ENCODE measurements around the gene C1GALT1C1L.

DNA sequence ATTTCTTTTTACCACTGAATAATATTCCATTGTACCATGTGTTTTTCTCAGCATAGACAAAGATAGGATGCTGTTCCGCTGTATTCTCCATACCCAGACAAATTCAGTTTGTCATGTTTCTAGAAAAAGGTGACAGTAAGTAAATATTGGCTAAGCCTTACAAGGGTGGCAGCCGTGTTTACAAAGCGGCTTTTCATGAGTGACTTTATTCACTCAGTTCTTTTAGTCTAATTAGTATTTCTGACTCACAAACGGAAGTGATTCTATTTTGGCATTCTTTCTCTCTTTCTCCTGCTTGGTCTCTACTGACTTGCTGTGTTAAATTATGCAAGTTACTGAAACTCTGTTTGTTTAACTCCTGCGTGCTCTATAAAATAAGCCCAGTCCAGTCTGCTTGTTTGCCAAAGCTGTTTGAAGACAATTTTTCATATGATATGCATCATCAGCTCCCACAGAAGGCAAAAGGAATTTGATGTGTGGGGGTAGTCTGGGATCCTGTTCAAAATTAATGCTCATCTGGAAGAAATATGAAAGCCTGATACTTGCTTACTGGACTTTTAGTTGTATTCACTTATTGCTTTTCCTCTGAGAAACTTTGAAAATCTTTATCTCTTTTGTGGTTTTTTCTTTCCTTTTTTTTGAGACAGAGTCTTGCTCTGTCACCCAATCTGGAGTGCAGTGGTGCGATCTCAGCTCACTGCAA lies 41.5 kb downstream of the C1GALT1C1L start:
- TF ChIP-seq, protein P1, sequence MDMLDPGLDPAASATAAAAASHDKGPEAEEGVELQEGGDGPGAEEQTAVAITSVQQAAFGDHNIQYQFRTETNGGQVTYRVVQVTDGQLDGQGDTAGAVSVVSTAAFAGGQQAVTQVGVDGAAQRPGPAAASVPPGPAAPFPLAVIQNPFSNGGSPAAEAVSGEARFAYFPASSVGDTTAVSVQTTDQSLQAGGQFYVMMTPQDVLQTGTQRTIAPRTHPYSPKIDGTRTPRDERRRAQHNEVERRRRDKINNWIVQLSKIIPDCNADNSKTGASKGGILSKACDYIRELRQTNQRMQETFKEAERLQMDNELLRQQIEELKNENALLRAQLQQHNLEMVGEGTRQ (IDR thresholded peaks at IDR 0.05): no peak
- TF ChIP-seq HOXA7 (CRISPR knock-in tag; IDR thresholded peaks at IDR 0.05) (no peak), SREBF2 (IDR thresholded peaks at IDR 0.05) (no peak), KDM5A (IDR thresholded peaks at IDR 0.05) (no peak), CEBPB (IDR thresholded peaks at IDR 0.05) (peak; percentile 92 to 93), ESRRA (IDR thresholded peaks at IDR 0.05; ENCODE audit: borderline replicate concordance, low read length) (no peak), SMC3 (IDR thresholded peaks at IDR 0.05) (peak; percentile 46; the same call in 1 of the 3 replicates), CBX8 (IDR thresholded peaks at IDR 0.05) (no peak), NPAS2 (CRISPR knock-in tag; IDR thresholded peaks at IDR 0.05; ENCODE audit: borderline replicate concordance) (no peak)
- TF ChIP-seq, protein P2, sequence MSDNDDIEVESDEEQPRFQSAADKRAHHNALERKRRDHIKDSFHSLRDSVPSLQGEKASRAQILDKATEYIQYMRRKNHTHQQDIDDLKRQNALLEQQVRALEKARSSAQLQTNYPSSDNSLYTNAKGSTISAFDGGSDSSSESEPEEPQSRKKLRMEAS (IDR thresholded peaks at IDR 0.05): peak; percentile 50
- TF ChIP-seq, protein P3, sequence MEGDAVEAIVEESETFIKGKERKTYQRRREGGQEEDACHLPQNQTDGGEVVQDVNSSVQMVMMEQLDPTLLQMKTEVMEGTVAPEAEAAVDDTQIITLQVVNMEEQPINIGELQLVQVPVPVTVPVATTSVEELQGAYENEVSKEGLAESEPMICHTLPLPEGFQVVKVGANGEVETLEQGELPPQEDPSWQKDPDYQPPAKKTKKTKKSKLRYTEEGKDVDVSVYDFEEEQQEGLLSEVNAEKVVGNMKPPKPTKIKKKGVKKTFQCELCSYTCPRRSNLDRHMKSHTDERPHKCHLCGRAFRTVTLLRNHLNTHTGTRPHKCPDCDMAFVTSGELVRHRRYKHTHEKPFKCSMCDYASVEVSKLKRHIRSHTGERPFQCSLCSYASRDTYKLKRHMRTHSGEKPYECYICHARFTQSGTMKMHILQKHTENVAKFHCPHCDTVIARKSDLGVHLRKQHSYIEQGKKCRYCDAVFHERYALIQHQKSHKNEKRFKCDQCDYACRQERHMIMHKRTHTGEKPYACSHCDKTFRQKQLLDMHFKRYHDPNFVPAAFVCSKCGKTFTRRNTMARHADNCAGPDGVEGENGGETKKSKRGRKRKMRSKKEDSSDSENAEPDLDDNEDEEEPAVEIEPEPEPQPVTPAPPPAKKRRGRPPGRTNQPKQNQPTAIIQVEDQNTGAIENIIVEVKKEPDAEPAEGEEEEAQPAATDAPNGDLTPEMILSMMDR (IDR thresholded peaks at IDR 0.05): no peak
- TF ChIP-seq, protein P4, sequence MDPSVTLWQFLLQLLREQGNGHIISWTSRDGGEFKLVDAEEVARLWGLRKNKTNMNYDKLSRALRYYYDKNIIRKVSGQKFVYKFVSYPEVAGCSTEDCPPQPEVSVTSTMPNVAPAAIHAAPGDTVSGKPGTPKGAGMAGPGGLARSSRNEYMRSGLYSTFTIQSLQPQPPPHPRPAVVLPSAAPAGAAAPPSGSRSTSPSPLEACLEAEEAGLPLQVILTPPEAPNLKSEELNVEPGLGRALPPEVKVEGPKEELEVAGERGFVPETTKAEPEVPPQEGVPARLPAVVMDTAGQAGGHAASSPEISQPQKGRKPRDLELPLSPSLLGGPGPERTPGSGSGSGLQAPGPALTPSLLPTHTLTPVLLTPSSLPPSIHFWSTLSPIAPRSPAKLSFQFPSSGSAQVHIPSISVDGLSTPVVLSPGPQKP (IDR thresholded peaks at IDR 0.05; ENCODE audit: low read depth, low read length): no peak
- TF ChIP-seq, protein P5, sequence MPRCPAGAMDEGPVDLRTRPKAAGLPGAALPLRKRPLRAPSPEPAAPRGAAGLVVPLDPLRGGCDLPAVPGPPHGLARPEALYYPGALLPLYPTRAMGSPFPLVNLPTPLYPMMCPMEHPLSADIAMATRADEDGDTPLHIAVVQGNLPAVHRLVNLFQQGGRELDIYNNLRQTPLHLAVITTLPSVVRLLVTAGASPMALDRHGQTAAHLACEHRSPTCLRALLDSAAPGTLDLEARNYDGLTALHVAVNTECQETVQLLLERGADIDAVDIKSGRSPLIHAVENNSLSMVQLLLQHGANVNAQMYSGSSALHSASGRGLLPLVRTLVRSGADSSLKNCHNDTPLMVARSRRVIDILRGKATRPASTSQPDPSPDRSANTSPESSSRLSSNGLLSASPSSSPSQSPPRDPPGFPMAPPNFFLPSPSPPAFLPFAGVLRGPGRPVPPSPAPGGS (IDR thresholded peaks at IDR 0.05): peak; percentile 97; the same call in 2 of the 3 replicates
- TF ChIP-seq, protein P6, sequence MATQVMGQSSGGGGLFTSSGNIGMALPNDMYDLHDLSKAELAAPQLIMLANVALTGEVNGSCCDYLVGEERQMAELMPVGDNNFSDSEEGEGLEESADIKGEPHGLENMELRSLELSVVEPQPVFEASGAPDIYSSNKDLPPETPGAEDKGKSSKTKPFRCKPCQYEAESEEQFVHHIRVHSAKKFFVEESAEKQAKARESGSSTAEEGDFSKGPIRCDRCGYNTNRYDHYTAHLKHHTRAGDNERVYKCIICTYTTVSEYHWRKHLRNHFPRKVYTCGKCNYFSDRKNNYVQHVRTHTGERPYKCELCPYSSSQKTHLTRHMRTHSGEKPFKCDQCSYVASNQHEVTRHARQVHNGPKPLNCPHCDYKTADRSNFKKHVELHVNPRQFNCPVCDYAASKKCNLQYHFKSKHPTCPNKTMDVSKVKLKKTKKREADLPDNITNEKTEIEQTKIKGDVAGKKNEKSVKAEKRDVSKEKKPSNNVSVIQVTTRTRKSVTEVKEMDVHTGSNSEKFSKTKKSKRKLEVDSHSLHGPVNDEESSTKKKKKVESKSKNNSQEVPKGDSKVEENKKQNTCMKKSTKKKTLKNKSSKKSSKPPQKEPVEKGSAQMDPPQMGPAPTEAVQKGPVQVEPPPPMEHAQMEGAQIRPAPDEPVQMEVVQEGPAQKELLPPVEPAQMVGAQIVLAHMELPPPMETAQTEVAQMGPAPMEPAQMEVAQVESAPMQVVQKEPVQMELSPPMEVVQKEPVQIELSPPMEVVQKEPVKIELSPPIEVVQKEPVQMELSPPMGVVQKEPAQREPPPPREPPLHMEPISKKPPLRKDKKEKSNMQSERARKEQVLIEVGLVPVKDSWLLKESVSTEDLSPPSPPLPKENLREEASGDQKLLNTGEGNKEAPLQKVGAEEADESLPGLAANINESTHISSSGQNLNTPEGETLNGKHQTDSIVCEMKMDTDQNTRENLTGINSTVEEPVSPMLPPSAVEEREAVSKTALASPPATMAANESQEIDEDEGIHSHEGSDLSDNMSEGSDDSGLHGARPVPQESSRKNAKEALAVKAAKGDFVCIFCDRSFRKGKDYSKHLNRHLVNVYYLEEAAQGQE (IDR thresholded peaks at IDR 0.05): no peak
